ENCODE measurements around the gene DPYSL3.
"Not testable (repeated sequence)": the region's sequence is repeated elsewhere in the genome, so short reads cannot be mapped to it uniquely, and the experiment has no call there.

DPYSL3 gene
- 0 to 2.0 (median 0.54) reads per million in 4 experiments for total RNA-seq

DNA sequence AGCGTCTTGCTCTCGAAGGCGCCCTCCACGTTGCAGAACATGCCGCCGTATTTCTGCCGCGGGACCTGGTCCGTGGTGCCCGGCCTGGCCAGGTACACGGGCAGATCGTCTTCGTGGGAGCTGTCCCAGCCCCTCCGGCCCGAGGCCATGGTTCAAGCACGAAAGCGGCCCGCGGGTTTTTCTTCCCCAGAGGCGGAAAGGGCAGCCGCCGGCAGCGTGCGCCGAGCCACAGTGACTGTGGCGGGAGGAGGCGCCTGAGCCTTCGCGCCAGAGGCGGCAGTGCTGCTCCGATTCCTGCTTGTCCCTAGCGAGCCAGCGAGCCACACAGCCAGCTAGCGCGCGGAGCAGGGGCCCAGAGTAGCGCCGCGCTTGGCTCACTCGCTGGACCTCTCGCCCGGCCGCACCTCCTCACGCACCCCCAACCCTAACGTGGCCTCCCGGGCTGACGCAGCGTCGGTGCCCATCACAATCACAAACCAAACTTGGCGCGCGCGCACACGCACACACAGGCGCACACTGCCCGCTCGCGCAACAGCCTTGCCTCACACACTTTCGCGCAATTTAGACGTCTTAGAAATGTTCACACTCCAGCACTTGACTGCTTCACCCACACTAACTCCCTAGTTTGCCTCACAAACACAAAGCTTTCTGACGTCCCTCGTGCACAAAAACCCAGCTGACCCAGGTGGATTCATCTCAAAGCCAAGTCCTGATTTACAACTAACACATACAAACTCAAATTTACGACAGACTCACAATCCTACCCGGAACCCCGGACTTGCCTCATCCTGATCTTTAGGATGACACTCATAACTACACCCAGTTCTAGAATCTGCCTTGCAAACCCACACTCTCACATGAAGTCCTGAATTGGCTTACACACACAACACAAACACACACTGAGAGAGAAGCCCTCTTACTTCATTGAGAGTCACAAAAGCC, at the start of gene DPYSL3:
Gene DPYSL3 (minus strand): TSS at position 359 of the 942 bp plus-strand sequence. CDS start 210 bp downstream, at position 149.
- peak; percentile 0 for DNase-seq

DNA sequence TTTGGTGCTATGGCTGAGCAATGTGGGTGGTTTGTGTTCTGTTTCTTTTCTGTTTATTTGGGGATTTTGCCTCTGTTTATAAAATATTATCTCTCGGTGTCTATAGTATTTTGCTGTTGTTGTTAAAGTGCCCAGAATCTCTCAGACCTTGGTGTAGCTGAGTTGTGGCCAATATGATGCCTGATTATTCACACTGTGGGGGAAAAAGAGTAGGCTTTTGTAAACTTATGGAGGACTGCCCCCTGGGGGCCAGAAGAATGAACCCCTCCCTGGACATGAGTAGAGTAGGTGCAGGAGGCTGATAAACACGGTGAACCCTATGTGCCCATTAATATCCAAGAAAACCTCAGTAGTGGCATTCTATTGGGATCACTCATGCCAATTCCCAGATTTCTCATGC, 49.0 kb upstream of the DPYSL3 start:
- no peak for DNase-seq

DNA sequence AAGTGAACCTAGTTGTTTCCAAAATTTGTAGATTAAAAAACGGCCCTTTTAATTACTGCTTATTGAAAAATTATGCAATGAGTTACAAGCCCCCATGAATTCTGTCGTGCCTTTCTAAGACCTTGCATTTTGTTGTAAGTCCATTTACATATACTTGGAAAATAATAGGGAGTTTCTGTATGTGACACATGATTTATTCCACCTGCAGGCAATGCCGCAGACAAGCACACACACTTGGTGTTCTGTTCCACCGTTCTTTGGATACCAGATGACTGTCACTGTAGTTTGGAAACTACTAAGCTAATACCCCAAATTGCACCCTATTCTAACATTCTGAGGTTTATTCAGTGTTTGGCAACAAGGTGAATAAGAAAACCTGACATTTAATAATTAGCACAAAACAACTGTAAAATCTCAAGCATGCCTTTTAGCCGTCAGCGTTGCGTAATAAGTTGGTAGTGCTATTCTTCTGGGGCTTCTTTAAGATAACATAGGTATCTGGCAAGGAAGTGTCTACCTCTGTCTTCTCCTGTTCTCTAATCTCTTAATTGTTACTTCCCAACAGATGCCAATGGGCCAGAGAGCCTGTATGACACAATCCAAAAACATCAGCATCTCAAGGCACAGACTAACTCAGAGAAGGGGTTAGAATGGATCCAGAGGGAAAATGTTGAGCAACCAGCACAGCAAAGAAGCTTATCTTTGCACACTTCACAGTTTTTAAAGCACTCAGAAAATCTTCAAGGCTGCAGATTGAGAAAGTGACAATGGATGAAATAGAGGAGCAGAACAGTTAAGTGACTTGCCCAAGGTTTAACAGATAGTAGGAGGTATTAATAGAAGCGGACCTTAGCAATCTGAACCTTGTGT, 48.2 kb upstream of the DPYSL3 start:
- DNase-seq: no peak

DNA sequence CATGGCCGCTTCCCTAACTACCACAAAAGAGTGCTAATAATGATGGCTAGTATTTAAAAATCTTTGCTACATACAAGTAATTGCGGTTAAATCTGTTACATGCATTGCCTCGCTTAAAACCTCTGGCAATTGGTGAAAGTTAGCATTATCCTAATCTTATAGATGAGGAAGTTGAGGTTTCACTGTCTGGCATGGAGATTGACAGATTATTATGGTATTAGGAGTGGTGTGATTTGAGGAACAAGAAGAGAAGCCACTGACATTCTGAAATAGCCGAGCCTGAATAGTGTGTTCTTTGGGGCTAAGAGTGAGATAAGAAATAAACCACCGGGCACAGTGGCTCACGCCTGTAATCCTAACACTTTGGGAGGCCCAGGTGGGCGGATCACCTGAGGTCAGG, 45.3 kb upstream of the DPYSL3 start:
- no peak for DNase-seq

DNA sequence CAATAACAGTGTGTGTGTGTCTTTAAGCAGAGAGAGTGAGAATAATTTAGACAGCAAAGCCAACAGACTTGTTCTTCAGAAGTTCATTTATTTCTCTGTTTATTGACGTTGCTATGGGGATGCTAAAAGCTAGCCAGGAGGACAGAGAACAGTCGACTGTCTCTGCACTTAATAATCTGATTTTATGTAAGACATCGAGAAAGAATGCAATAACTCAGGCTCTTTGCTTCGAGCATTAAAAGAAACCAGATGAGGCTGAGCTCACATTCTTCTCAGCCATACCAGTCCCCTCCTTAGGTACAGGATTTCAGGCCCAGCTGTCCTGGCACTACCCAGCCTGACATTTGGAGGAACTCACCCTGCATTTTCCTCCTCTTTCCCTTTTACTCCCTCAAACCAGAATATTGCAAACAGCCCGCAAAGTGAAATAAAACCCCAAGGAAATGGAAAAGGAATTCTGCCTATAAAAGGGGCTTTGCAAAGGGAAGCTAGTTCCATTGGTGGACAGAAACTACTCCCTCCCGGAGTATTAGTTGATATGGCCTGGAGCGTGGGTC, 44.5 kb upstream of the DPYSL3 start:
- no peak for DNase-seq

DNA sequence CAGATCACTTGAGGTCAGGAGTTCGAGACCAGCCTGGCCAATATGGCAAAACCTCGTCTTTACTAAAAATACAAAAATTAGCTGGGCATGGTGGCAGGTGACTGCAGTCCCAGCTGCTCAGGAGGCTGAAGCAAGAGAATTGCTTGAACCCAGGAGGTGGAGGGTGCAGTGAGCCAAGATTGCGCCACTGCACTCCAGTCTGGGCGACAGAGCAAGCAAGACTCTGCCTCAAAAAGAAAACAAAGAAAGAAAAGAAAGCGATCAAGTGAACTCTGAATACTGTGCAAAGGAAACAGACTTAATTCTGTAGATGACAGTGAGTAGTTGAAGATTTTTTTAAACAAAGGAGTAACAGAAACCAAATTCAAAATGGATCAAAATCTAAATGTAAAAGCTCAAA, 43.9 kb upstream of the DPYSL3 start:
- DNase-seq: not testable (repeated sequence)

DNA sequence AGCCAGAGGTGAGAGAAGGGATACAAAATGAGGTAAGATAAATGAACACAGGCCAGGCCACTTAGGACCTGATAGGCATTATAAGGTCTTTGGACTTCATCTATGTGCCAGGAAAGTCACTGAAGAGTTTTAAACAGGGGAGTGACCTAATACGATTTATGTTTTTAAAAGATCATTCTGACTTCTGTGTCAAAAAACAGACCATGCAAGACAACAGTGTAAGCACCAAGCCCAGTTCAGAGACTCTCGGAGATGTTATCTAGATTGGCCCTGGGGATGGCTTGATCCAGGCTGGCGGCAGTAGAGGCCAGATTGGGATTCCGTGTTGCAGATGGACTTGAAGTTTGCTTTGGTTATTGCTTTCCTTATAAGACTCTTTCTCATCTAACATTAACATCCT, 43.0 kb upstream of the DPYSL3 start:
- no peak for DNase-seq

DNA sequence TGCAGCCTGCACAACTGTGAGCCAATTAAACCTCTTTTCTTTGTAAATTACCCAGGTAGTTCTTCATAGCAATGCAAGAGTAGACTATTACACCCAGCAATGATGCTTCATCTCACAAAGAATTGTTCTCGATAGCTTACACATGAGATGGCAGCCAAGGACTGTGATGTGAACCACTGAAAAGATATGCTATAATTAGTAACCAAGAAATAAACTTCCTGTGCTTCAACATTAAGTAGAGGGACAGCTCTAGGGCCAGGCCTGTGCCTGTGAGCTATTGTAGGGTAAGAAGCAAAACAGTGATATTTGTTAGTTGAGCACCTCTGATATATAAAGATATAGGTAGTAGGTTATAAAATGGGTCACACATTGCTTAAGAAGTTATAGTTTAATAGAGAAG, 41.8 kb upstream of the DPYSL3 start:
- no peak for DNase-seq

DNA sequence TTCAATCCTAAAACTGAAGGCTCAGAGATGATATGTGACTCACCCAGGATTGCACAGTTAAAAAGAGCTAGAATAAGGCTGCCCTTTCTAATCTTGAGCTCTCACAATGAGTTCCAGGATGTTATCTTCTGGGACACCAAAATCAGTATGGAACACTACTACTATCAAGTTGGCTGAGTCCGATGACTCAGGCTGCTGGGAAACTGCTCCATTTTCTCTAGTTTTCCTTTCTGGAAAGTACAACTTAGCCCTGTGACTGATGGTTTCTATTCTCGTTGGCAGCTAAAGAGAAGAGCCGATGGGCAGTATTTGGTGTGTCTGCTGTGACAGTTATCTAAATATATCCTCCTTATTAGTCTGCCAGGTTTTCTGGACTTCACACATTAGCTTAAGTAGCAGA, 37.9 kb upstream of the DPYSL3 start:
- DNase-seq: no peak

DNA sequence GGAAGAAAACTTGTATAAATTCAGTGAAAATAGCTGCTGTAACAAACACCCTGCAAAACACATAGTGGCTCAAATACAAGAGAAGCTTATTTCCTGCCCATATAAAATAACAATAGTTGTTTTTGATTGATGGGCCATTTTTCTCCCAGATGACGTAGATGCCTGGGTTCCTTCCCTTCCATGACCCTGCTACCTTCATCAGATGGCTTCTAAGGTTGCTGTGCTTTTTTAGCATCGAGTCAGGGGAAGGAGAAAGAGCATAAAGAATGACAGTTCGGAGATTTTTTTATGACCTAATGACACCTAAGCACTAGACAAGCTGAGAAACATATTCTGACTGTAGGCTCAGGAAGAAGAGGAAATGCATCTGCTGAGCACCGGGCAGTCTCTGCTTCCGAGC, 34.7 kb upstream of the DPYSL3 start:
- DNase-seq: no peak

DNA sequence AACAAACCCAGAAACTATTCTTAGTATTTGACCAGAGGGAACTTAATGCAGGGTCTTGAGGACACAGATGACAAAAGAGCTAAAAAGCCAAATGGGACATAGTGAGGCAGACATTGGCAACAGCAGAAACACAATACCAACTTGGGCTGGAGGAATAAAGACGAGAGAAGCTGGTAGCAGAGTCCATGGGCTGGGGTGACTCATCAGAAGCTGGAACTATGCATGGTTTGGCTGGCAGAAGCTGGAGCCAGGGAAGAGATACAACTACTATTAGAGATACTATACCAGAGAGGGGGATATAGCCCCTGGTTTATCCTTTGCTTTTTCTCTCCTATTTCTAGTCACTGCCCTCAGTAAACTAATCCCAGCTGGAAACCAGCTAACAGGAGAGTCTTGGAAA, 29.2 kb upstream of the DPYSL3 start:
- no peak for DNase-seq

DNA sequence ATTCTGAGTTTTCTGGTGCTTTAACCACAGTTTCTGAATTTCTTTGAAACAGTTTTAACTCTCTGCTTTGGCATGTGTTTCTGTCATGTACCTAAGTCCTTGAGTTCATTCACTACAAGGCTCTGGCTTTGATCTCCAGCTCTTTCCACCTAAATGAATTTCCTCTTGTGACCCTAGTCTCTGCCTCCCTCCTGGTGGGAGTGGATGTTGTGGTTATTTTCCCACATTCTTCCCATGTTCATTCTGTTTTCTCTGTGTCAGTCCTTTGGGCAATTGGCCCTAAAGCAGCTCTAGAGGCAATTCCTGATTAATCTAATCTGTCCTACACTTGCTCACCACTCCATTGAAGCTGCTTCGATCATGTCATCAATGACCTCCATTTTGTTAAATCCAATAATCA, 28.4 kb upstream of the DPYSL3 start:
- no peak for DNase-seq

DNA sequence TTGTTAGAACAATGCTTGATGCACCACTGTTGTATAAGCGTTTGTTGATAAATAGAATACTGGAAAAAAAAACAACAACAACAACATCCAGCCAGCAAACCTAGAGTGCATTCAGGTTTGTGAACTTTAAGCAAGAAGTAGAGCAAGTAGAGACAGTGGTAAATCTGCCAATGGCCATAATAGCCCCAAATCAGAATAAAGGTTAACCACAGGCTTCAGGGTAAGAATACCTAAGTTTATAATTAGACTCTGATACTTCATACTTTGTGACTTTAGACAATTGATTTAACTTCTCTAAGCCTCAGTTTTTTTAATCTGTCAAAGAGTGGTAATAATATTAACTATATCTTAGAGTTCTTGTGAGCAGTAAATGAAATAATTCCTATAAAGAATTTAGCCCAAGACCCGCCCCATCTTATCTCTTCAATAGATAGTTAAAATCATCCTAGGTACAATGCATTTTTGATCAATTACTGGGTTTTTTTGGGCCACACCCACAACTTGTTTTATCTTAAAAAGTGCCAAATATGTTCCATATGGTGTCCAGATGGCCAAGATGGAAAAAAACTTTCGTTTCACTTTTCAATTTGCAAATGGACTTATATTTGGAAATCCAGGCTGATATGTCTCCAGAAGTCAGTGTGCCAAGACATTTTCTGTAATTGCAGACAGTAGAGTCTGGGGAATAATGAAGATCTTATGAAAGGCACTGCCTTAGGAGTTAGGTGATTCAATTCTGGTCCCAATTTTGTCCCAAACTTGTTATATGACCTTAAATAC, 24.5 kb upstream of the DPYSL3 start:
- DNase-seq: no peak

DNA sequence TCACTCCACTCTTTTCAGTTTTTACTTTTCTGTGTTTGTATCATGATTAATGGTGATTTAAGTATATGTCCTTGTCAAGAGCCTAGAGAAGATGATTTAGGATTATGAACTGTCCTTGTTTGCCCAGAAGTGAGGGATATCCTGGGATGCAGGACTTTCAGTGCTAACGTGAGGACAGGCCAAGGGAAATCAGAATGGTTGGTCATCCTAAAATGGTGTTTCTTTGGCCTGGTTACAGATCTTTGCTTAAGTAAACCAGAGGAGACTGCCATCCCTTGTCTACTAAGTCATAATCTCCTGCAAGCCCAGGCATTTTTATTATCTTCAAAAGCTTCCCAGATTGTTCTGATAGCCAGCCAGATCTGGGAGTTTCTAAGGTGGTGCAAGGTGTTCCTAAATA, 22.3 kb upstream of the DPYSL3 start:
- no peak for DNase-seq

DNA sequence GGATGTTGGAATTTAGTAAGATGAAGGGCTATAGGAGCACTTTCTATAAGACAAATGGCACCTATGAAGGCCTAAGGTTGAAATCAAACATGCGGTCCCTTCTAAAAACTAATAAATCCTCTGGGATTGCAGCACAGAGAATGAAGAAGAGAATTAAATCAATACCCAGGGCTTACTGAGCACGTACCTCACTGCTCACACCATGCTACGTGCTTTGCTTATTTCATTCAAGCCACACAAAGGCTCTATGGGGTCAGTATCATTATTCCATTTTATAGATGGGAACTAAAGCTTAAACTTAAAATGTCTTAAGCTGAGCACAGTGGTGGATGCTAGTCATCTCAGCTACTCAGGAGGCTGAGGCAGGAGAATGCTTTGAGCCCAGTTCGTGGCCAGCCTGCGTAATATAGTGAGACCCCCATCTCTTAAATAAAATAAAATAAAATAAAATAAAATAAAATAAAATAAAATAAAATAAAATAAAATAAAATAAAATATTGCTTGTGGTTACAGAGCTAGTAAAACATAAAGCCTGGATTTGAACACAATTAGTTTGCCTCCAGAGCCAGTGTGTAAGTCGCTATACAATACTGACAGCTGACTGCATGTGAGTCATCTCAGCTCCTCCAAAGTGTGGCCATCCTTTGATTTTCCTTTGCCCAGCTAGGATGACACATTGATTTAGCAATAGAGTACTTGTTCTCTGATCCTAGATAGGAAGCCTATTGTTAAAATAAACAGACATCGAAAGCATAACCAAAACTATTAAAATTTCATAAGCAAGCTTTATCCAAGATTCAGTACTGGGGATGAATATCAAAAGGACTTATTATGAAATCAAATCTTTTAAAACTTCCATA, 20.9 kb upstream of the DPYSL3 start:
- no peak for DNase-seq

DNA sequence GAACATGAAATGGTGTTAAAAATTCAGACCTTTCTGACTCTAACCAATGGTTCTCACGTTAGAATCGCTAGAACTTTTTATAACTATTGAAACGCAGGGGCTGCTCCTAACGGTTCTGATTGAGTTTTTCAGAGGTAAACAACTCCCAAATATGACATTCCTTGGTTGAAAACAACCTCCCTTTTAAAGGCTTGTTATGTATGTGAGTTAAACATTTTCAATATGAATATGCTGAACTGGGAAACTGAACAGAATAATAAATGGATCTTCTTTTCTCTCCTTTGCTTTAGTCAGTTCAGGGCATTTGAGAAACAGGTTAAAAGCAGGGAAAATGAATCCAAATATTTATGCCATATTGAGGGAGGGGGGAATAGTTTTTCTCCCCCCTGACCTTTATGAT, 13.2 kb upstream of the DPYSL3 start:
- no peak for DNase-seq

DNA sequence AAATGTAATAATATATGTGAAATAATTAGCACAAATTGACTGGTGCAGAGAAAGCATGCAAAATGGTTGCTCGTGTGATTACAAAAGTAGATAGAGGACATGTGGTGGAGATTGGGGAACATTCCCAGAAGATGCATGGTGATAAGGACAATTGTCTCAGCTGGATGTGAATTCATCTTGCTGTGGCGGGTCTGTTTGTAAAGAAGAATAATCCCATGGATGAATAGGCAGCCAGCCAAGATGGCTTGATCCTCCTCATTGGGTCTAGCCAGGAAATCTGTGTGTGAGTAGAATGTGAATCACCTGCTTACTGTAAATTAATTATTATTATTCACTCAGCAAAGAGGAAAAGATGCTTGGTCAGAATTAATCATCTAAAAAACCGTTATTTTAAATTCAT, 12.6 kb upstream of the DPYSL3 start:
- no peak for DNase-seq

DNA sequence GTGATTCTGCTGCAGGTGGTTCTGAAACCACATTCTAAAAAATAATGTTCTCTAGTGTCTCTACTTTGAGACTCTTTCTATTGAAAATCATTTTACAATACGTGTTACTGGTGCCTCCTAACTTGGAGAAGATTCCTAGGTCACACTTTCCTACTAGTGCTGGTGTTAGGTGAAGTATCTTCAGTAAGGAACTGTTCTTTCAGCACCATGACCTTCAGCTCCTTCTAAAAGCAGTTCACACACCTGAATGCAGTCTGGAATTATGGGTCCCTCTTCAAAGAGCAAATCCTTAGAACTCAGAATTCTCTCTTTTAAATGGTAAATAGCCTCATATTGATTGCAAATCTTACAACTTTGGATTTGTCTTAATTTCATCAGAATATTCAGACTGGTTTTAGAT, 10.6 kb upstream of the DPYSL3 start:
- no peak for DNase-seq

DNA sequence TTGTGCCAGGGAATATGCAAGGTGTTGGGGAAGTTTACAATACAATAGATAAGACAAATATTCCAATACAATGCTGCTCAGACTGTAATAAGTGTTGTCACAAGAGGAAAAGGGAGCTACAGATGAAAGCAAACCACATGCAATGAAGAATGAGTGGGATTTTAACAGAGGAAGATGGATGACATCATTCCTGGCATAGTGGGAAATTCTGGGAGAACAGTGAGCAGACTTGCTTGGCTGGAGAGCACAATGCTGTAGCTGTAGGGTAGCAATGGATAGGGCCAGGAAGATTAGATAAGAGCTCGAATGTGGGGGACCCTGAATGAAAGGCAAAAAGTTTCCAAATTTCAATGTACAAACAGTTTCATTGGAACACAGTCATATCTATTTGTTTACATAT, 9.5 kb upstream of the DPYSL3 start:
- DNase-seq: no peak

DNA sequence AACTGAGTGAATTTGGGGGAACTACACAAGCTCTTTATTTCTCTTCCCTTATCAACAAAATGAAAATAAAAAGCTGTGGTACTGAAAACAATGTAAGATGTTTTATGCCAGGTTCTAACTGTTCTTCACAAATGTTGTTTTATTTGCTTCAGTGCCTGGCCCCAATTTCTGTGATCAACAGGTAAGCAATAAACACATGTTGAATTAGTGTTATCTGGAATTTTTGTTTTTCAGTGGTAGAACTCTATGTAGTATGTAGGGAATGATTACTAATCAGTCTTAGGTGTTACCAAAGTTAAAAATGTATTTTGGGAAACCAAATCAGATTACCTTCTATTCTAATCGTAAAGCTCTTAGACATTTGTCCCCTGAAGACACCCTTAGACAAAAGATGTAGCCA, 7.5 kb upstream of the DPYSL3 start:
- no peak for DNase-seq

DNA sequence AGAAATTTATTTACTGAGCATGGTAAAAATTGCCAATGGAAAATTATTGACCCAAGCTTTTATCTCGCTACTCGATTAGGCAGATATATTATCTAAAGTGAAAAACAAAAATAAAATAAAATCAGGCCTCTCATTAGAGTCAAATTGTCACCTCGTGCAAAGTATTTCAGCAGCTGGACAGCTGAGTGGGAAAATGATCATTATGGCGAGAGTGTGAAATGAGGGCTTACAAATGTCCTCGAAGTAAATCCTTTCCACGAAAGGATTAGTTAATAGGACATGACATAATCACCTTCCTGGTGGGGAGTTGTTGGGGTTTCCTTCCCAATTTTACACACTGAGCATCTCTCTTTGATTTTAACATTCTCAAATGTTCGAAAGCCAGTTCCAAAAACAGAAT, 5.4 kb upstream of the DPYSL3 start:
- no peak for DNase-seq

All from effector CD8-positive, alpha-beta T cell (primary cell).